Measurements from ENCODE around the gene STK32C.

Gene STK32C

GRCh38 chr10:132324186-132324585 is 16.4 kb upstream of the STK32C start:
- no peak for DNase-seq (ENCODE audit: low read depth in 1 of 2, low spot score in 1 of 2)
- no peak overlapping the region for H3K4me3 ChIP-seq (replicated peaks; ENCODE audit: insufficient read depth, low read length)
- H3K27ac ChIP-seq (replicated peaks) = no peak overlapping the region
- TF ChIP-seq CTCF (IDR thresholded peaks at IDR 0.05; ENCODE audit: insufficient read depth, low read length) (no peak), POLR2AphosphoS5 (IDR thresholded peaks at IDR 0.05; ENCODE audit: low read depth) (no peak), REST (IDR thresholded peaks at IDR 0.05; ENCODE audit: insufficient replicate concordance, low read depth) (no peak)
- H3K27me3 ChIP-seq (ENCODE audit: insufficient read depth, poor library complexity, severe bottlenecking) = no peaks in the 10 kb centered on the region

- Histone ChIP-seq H3K27ac (replicated peaks) (no peak overlapping the region), H3K4me3 (replicated peaks; ENCODE audit: insufficient read depth, low read length) (no peak overlapping the region), H3K27me3 (ENCODE audit: insufficient read depth, poor library complexity, severe bottlenecking) (no peaks in the 10 kb centered on the region)
- no peak for TF ChIP-seq POLR2AphosphoS5 (IDR thresholded peaks at IDR 0.05; ENCODE audit: low read depth)
- no peak for TF ChIP-seq CTCF (IDR thresholded peaks at IDR 0.05; ENCODE audit: insufficient read depth, low read length)
- no peak for TF ChIP-seq GABPA (IDR thresholded peaks at IDR 0.05; ENCODE audit: low read depth)
- TF ChIP-seq SPI1 (IDR thresholded peaks at IDR 0.05; ENCODE audit: borderline replicate concordance, low read depth) = no peak
- TF ChIP-seq REST (IDR thresholded peaks at IDR 0.05; ENCODE audit: insufficient replicate concordance, low read depth) = no peak
- peak; percentile 42 to 74 for DNase-seq (ENCODE audit: low read depth in 1 of 2, low spot score in 1 of 2)
These were observed 14.9 kb upstream of the STK32C start for GRCh38 chr10:132322586-132323048.

- Histone ChIP-seq H3K4me3 (replicated peaks; ENCODE audit: insufficient read depth, low read length) (no peak overlapping the region), H3K27ac (replicated peaks) (no peak overlapping the region), H3K27me3 (ENCODE audit: insufficient read depth, poor library complexity, severe bottlenecking) (no peaks in the 10 kb centered on the region)
- TF ChIP-seq CTCF (IDR thresholded peaks at IDR 0.05; ENCODE audit: insufficient read depth, low read length) (no peak), SPI1 (IDR thresholded peaks at IDR 0.05; ENCODE audit: borderline replicate concordance, low read depth) (no peak), REST (IDR thresholded peaks at IDR 0.05; ENCODE audit: insufficient replicate concordance, low read depth) (no peak), GABPA (IDR thresholded peaks at IDR 0.05; ENCODE audit: low read depth) (no peak), POLR2AphosphoS5 (IDR thresholded peaks at IDR 0.05; ENCODE audit: low read depth) (no peak)
- no peak for DNase-seq (ENCODE audit: low read depth in 1 of 2, low spot score in 1 of 2)
These were observed 14.0 kb upstream of the STK32C start for GRCh38 chr10:132321726-132322125.
